C4-2B (cell line): ENCODE data around the gene CHRM2.

Experiments
- H3K27ac ChIP-seq: fragments of 450-650 bp; 2 replicates; pipeline ENCODE4 v1.5.1; 2017
- CTCF ChIP-seq: fragments of 450-650 bp; conservative IDR thresholded peaks from 2 replicates; pipeline ENCODE4 v1.5.1; 2017; ENCODE audit warnings: mild to moderate bottlenecking
- ZFX ChIP-seq: fragments of 450-650 bp; IDR thresholded peaks from 2 replicates; pipeline ENCODE4 v1.6.1; 2017

Gene CHRM2

GRCh38 chr7:136953386-136953785 is 84.9 kb downstream of the CHRM2 start:
- H3K27ac ChIP-seq: no peak overlapping the region
- TF ChIP-seq CTCF: no peak
- TF ChIP-seq ZFX: no peak

- no peak for TF ChIP-seq CTCF
- no peak for TF ChIP-seq ZFX
- H3K27ac ChIP-seq: no peak overlapping the region
These were observed 87.8 kb downstream of the CHRM2 start for GRCh38 chr7:136956232-136956631.

GRCh38 chr7:136956671-136957070 is 88.2 kb downstream of the CHRM2 start:
- H3K27ac ChIP-seq: no peak overlapping the region

GRCh38 chr7:136957391-136957790 is 88.9 kb downstream of the CHRM2 start:
- TF ChIP-seq CTCF: no peak
- H3K27ac ChIP-seq: no peak overlapping the region

More at GRCh38 chr7:136956671-136957070, 88.2 kb downstream of the CHRM2 start:
- TF ChIP-seq ZFX (no peak), CTCF (no peak)

- TF ChIP-seq ZFX: no peak
- no peak for TF ChIP-seq CTCF
- H3K27ac ChIP-seq: no peak overlapping the region
These were observed 89.6 kb downstream of the CHRM2 start for GRCh38 chr7:136958016-136958415.

GRCh38 chr7:136964347-136964746 is 95.9 kb downstream of the CHRM2 start:
- no peak overlapping the region for H3K27ac ChIP-seq
- TF ChIP-seq CTCF: no peak
- no peak for TF ChIP-seq ZFX

- TF ChIP-seq CTCF (no peak), ZFX (no peak)
- H3K27ac ChIP-seq: no peak overlapping the region
These were observed 98.4 kb downstream of the CHRM2 start for GRCh38 chr7:136966825-136967224.
